HepG2 (cell line): Measurements from ENCODE around the gene RBBP8NL. TPM values are rescaled to one million over a fixed set of nuclear protein-coding genes. Genes with fewer than 3 reads are reported as not detected.

Experiments used
- NFKBIZ ChIP-seq: IDR thresholded peaks from 2 replicates; pipeline ENCODE4 v1.6.1; 2018; ENCODE audit warnings: missing genetic modification reagents, missing compliant biosample characterization
- RBM39 ChIP-seq: fragments of 200-400 bp; formaldehyde crosslinking; IDR thresholded peaks from one replicate; pipeline ENCODE4 v1.6.1; 2018; ENCODE audit warnings: antibody characterized with exemption, mild to moderate bottlenecking, low read depth, low read length; ENCODE audit not compliant: poor library complexity, severe bottlenecking
- SMAD1 ChIP-seq: sonication (generic); formaldehyde crosslinking; IDR thresholded peaks from 2 replicates; pipeline ENCODE4 v1.4.0; 2020; ENCODE audit warnings: missing genetic modification reagents, low read depth, mild to moderate bottlenecking, borderline replicate concordance
- XRCC5 ChIP-seq: fragments of 200-400 bp; formaldehyde crosslinking; optimal IDR thresholded peaks from 2 replicates; pipeline ENCODE3; 2017; ENCODE audit warnings: mild to moderate bottlenecking, low read length
- ZNF136 ChIP-seq: sonication (generic); formaldehyde crosslinking; IDR thresholded peaks from 2 replicates; pipeline ENCODE4 v1.8.1; 2022; ENCODE audit warnings: low read depth, mild to moderate bottlenecking, moderate library complexity, missing genetic modification reagents
- ZNF180 ChIP-seq: sonication (generic); formaldehyde crosslinking; IDR thresholded peaks from 2 replicates; pipeline ENCODE4 v1.4.0; 2020; ENCODE audit warnings: low read depth, missing genetic modification reagents, borderline replicate concordance
- ZNF430 ChIP-seq: sonication (generic); formaldehyde crosslinking; IDR thresholded peaks from 2 replicates; pipeline ENCODE4 v1.9.0; 2021; ENCODE audit warnings: mild to moderate bottlenecking, missing genetic modification reagents
- ZNF598 ChIP-seq: sonication (generic); formaldehyde crosslinking; IDR thresholded peaks from 2 replicates; pipeline ENCODE4 v1.5.1; 2020; ENCODE audit warnings: mild to moderate bottlenecking, missing genetic modification reagents, borderline replicate concordance
- ZNF83 ChIP-seq: sonication (generic); formaldehyde crosslinking; IDR thresholded peaks from 2 replicates; pipeline ENCODE4 v1.4.0; 2020; ENCODE audit warnings: missing genetic modification reagents, mild to moderate bottlenecking, borderline replicate concordance
- polyA plus RNA-seq, 8 experiments: library from polyadenylated mRNA; depleted of rRNA in 3 of 8; stranded (reverse) in 7 of 8; unstranded in 1 of 8; fragments of >200 nt; fragmentation: Illumina TruSeq in 4 of 8; extraction: Trizol in 4 of 8; gene quantifications; 2 replicates each; pipeline versions ENCODE4 v1.2.1 to v1.2.3, GENCODE V29; 2011 to 2016; ENCODE audit warnings: low read depth in 4 of 8, missing spikeins in 1 of 8, mixed read lengths in 1 of 8; ENCODE audit not compliant: insufficient read depth in 1 of 8
- total RNA-seq, 5 experiments: library from RNA; depleted of rRNA; stranded (reverse); fragments of >200 nt; fragmentation: Illumina TruSeq; extraction: Trizol; gene quantifications; 2 replicates each; pipeline ENCODE4 v1.2.3, GENCODE V29; 2016; ENCODE audit warnings: low read depth in 1 of 5
- TF ChIP-seq, protein P1 (sequence below): sonication (generic); formaldehyde crosslinking; IDR thresholded peaks from 2 replicates; pipeline ENCODE4 v1.4.0; 2020; ENCODE audit warnings: missing genetic modification reagents, borderline replicate concordance
- TF ChIP-seq, protein P2 (sequence below): sonication (generic); formaldehyde crosslinking; IDR thresholded peaks from 2 replicates; pipeline ENCODE4 v1.4.0; 2020; ENCODE audit warnings: missing genetic modification reagents
- TF ChIP-seq, protein P3 (sequence below): sonication (generic); formaldehyde crosslinking; conservative IDR thresholded peaks from 2 replicates; pipeline ENCODE4 v1.5.0; 2020; ENCODE audit warnings: missing genetic modification reagents
- TF ChIP-seq, protein P4 (sequence below): sonication (generic); formaldehyde crosslinking; IDR thresholded peaks from 2 replicates; pipeline ENCODE4 v1.4.0; 2020; ENCODE audit warnings: mild to moderate bottlenecking, missing genetic modification reagents
- TF ChIP-seq, protein P5 (sequence below): sonication (generic); formaldehyde crosslinking; IDR thresholded peaks from 2 replicates; pipeline ENCODE4 v1.4.0; 2020; ENCODE audit warnings: missing genetic modification reagents, borderline replicate concordance

Gene RBBP8NL
- total and polyA plus RNA-seq, 2 of the 13 experiments (the other 11 are each of a cell fraction or from before 2014, with no cell fraction given), result 0.69 to 0.86 TPM

DNA sequence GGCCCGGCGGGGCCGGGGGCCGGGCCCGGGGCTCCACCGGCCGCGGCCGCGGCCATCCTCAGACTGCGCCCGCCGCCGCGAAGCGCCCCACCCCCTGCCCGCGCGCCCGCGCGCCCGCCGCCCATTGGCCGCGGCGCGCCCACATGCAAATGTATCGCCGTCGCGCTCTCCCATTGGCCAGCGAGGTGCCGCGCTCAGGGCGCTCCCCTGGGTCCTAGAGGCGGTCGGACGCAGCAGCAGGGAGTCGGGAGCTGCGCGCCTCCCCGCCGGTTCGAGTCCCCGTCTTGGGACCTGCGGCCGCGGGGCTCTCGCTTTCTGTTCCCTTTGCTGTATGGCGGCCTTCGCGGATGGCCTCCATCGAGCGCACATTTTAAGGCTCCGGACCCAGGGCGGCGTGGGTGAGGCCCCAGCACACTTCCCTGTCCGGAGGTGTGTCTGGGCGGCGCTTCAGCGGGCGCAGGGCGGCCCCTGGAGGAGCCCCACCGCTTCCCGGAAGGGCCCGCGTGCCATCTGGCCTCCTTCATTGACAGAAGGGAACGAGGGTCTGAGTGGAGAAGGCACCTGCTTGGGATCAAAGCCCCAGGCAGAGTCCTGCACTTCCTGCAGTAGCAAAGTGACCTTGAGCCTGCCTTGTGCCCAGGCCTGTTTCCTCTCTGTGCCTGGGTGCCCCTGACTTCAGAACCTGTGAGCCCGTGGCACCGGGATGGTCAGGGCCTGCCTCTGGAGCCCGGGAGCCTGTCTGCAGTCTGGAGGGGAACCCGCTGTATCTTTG lies 19.9 kb downstream of the RBBP8NL start, which contains the start of gene CABLES2 (continued):
- TF ChIP-seq, protein P1, sequence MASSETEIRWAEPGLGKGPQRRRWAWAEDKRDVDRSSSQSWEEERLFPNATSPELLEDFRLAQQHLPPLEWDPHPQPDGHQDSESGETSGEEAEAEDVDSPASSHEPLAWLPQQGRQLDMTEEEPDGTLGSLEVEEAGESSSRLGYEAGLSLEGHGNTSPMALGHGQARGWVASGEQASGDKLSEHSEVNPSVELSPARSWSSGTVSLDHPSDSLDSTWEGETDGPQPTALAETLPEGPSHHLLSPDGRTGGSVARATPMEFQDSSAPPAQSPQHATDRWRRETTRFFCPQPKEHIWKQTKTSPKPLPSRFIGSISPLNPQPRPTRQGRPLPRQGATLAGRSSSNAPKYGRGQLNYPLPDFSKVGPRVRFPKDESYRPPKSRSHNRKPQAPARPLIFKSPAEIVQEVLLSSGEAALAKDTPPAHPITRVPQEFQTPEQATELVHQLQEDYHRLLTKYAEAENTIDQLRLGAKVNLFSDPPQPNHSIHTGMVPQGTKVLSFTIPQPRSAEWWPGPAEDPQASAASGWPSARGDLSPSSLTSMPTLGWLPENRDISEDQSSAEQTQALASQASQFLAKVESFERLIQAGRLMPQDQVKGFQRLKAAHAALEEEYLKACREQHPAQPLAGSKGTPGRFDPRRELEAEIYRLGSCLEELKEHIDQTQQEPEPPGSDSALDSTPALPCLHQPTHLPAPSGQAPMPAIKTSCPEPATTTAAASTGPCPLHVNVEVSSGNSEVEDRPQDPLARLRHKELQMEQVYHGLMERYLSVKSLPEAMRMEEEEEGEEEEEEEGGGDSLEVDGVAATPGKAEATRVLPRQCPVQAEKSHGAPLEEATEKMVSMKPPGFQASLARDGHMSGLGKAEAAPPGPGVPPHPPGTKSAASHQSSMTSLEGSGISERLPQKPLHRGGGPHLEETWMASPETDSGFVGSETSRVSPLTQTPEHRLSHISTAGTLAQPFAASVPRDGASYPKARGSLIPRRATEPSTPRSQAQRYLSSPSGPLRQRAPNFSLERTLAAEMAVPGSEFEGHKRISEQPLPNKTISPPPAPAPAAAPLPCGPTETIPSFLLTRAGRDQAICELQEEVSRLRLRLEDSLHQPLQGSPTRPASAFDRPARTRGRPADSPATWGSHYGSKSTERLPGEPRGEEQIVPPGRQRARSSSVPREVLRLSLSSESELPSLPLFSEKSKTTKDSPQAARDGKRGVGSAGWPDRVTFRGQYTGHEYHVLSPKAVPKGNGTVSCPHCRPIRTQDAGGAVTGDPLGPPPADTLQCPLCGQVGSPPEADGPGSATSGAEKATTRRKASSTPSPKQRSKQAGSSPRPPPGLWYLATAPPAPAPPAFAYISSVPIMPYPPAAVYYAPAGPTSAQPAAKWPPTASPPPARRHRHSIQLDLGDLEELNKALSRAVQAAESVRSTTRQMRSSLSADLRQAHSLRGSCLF, result peak; percentile 79; the same call in 1 of the 2 replicates
- TF ChIP-seq, protein P2, sequence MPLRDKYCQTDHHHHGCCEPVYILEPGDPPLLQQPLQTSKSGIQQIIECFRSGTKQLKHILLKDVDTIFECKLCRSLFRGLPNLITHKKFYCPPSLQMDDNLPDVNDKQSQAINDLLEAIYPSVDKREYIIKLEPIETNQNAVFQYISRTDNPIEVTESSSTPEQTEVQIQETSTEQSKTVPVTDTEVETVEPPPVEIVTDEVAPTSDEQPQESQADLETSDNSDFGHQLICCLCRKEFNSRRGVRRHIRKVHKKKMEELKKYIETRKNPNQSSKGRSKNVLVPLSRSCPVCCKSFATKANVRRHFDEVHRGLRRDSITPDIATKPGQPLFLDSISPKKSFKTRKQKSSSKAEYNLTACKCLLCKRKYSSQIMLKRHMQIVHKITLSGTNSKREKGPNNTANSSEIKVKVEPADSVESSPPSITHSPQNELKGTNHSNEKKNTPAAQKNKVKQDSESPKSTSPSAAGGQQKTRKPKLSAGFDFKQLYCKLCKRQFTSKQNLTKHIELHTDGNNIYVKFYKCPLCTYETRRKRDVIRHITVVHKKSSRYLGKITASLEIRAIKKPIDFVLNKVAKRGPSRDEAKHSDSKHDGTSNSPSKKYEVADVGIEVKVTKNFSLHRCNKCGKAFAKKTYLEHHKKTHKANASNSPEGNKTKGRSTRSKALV, result peak; percentile 88
- TF ChIP-seq ZNF598 (CRISPR knock-in tag), result peak; percentile 90; the same call in 1 of the 2 replicates
- TF ChIP-seq ZNF83, result peak; percentile 88; the same call in 1 of the 2 replicates
- TF ChIP-seq NFKBIZ, result peak; percentile 90
- 0 out of 2 replicates have a peak, but pooled peaks have one; percentile 82 for TF ChIP-seq ZNF430 (CRISPR knock-in tag)
- TF ChIP-seq ZNF136 (CRISPR knock-in tag), result 0 out of 2 replicates have a peak, but pooled peaks have one; percentile 78
- TF ChIP-seq, protein P3, sequence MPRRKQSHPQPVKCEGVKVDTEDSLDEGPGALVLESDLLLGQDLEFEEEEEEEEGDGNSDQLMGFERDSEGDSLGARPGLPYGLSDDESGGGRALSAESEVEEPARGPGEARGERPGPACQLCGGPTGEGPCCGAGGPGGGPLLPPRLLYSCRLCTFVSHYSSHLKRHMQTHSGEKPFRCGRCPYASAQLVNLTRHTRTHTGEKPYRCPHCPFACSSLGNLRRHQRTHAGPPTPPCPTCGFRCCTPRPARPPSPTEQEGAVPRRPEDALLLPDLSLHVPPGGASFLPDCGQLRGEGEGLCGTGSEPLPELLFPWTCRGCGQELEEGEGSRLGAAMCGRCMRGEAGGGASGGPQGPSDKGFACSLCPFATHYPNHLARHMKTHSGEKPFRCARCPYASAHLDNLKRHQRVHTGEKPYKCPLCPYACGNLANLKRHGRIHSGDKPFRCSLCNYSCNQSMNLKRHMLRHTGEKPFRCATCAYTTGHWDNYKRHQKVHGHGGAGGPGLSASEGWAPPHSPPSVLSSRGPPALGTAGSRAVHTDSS (CRISPR knock-in tag), result peak; percentile 96
- peak; percentile 91; the same call in 1 of the 2 replicates for TF ChIP-seq SMAD1 (CRISPR knock-in tag)
- TF ChIP-seq RBM39, result peak; percentile 66
- TF ChIP-seq ZNF180 (CRISPR knock-in tag), result peak; percentile 88; the same call in 1 of the 2 replicates
- TF ChIP-seq, protein P4, sequence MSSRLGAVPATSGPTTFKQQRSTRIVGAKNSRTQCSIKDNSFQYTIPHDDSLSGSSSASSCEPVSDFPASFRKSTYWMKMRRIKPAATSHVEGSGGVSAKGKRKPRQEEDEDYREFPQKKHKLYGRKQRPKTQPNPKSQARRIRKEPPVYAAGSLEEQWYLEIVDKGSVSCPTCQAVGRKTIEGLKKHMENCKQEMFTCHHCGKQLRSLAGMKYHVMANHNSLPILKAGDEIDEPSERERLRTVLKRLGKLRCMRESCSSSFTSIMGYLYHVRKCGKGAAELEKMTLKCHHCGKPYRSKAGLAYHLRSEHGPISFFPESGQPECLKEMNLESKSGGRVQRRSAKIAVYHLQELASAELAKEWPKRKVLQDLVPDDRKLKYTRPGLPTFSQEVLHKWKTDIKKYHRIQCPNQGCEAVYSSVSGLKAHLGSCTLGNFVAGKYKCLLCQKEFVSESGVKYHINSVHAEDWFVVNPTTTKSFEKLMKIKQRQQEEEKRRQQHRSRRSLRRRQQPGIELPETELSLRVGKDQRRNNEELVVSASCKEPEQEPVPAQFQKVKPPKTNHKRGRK, result no peak
- peak; percentile 99 for TF ChIP-seq XRCC5
- TF ChIP-seq, protein P5, sequence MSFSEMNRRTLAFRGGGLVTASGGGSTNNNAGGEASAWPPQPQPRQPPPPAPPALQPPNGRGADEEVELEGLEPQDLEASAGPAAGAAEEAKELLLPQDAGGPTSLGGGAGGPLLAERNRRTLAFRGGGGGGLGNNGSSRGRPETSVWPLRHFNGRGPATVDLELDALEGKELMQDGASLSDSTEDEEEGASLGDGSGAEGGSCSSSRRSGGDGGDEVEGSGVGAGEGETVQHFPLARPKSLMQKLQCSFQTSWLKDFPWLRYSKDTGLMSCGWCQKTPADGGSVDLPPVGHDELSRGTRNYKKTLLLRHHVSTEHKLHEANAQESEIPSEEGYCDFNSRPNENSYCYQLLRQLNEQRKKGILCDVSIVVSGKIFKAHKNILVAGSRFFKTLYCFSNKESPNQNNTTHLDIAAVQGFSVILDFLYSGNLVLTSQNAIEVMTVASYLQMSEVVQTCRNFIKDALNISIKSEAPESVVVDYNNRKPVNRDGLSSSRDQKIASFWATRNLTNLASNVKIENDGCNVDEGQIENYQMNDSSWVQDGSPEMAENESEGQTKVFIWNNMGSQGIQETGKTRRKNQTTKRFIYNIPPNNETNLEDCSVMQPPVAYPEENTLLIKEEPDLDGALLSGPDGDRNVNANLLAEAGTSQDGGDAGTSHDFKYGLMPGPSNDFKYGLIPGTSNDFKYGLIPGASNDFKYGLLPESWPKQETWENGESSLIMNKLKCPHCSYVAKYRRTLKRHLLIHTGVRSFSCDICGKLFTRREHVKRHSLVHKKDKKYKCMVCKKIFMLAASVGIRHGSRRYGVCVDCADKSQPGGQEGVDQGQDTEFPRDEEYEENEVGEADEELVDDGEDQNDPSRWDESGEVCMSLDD (CRISPR knock-in tag), result peak; percentile 85
